Mucosa of descending colon (tissue), 3 donors: ENCODE results near the gene UCP3. TPM values are rescaled to one million over a fixed set of nuclear protein-coding genes. Genes with fewer than 3 reads are reported as not detected.

ENCODE experiments used
- ATAC-seq: fragments of 200-7000 bp; cut with Tn5 transposase; one replicate; pipeline ENCODE4 v1.9.1; 2020; ENCODE audit warnings: mild to moderate bottlenecking, moderate library complexity
- DNase-seq, 3 donors: peaks; one replicate each; pipeline ENCODE4 v3.0.0-alpha.2; 2020
- H3K36me3 ChIP-seq: fragments of 200-600 bp; one replicate; pipeline ENCODE4 v1.8.0; 2021; ENCODE audit warnings: low read depth, mild to moderate bottlenecking
- H3K4me1 ChIP-seq: fragments of 200-600 bp; one replicate; pipeline ENCODE4 v1.8.0; 2021; ENCODE audit warnings: low read depth, mild to moderate bottlenecking
- H3K4me3 ChIP-seq: fragments of 200-600 bp; one replicate; pipeline ENCODE4 v1.8.0; 2021; ENCODE audit warnings: mild to moderate bottlenecking
- H3K9me3 ChIP-seq: fragments of 200-600 bp; one replicate; pipeline ENCODE4 v1.8.0; 2021; ENCODE audit warnings: mild to moderate bottlenecking
- intact Hi-C, 2 donors: fragments of 100-400 bp; cut with DNase I in 1 of 2; cut with micrococcal nuclease in 1 of 2; formaldehyde crosslinking; loops; one replicate each; pipeline versions ENCODE4 v1.11.0 to v1.11.1; 2022; cut with DNase I, micrococcal nuclease
- total RNA-seq, 3 donors: library from RNA; stranded (reverse); fragmentation: NEBNext Ultra II Directional in 2 of 3; extraction: Animal tissue kit (Norgen Biotek cat#: 25700) in 2 of 3; gene quantifications; one replicate each; pipeline versions ENCODE4 v1.2.1 to v1.2.4, GENCODE V29; 2021 to 2023
- TF ChIP-seq, protein P1 (sequence below): fragments of 200-600 bp; IDR thresholded peaks from one replicate; pipeline ENCODE4 v1.8.0; 2022; ENCODE audit warnings: antibody characterized with exemption, mild to moderate bottlenecking
- donor health status: DM: no; HTN: no; CAD: no; lungs with moderate emphysema.
- donor health status: DM: no; HTN: no; CAD: no.
- donor health status: DM: no; HTN: yes; CAD: no.

UCP3 gene
- total RNA-seq, 3 donors from 2014 or later, result 0.90 to 2.8 (median 2.2) TPM

DNA sequence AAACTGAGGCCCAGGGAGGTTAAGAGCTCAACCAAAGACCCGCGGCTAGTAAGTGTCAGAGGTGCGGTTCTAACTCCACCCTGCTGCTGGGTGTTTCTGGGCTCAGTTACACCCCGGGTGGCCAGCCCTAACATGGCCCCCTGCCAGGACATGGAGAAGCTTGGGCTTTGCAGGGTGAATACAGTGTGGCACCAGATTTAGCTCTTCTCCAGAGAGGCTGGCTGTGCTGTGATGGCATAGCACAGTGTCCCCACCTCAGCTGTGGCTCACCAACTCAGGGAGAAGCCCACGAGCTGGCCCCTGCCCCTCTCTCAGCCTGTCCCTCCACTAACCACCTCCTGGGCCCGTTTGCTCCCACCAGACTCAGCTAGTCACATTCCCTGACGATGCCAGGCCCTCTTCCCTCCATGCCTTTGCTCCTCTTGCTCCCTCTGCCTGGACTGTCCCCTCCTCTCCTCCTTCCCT lies 7.0 kb downstream of the UCP3 start:
- intact Hi-C loops, result no loop called here
- DNase-seq, result no peak

DNA sequence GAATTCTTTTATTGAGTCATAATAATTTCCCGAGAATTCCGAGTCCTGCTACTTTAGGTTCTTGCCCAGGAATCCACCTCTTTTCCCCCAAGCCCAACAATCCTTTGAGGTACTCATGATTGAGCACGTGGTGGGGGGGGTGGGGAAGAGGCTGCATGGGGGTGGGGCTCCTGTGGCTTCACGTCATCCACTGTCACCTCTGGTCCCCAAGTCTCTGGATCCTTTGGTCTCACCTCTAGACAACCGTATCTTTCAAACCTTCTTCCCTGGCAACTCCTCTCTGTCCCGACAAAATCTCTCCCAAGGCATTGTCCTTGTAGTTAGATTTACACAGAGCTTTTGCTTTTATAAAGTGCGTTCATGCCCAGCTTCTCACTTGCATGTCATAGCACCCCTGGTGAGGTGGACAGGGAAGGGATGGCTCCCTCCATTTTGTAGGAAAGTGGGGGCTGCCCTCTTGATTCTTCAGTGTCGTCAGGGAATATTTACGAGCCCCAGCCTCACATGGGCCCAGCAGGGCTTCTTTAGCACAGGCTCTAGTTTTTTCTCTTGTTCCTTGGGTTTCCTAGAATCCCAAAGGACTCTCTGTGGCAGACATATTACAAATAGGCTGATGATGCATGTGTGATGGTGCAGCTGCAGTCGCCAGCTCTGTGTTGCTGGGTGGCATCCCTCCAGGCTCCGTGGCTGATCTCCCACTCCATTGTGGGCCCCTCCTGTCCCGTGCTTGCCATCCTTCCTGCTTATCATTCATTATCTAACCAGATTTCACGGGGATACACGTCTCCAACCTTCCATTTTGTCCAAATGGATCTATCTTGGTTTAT lies 8.4 kb downstream of the UCP3 start:
- TF ChIP-seq, protein P1, sequence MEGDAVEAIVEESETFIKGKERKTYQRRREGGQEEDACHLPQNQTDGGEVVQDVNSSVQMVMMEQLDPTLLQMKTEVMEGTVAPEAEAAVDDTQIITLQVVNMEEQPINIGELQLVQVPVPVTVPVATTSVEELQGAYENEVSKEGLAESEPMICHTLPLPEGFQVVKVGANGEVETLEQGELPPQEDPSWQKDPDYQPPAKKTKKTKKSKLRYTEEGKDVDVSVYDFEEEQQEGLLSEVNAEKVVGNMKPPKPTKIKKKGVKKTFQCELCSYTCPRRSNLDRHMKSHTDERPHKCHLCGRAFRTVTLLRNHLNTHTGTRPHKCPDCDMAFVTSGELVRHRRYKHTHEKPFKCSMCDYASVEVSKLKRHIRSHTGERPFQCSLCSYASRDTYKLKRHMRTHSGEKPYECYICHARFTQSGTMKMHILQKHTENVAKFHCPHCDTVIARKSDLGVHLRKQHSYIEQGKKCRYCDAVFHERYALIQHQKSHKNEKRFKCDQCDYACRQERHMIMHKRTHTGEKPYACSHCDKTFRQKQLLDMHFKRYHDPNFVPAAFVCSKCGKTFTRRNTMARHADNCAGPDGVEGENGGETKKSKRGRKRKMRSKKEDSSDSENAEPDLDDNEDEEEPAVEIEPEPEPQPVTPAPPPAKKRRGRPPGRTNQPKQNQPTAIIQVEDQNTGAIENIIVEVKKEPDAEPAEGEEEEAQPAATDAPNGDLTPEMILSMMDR, result no peak
- DNase-seq, result no peak
- H3K4me1 ChIP-seq, result peaks cover 4% of the 10 kb centered on the region
- H3K36me3 ChIP-seq, result no peaks in the 10 kb centered on the region
- intact Hi-C loops, result no loop called here
- H3K9me3 ChIP-seq, result no peaks in the 10 kb centered on the region
- no peak for ATAC-seq
- no peak overlapping the region for H3K4me3 ChIP-seq

More for the DNA sequence above, 7.0 kb downstream of the UCP3 start:
- TF ChIP-seq, protein P1, result no peak
- ATAC-seq, result no peak
- Histone ChIP-seq H3K4me1 (no peaks in the 10 kb centered on the region), H3K9me3 (no peaks in the 10 kb centered on the region), H3K4me3 (no peak overlapping the region), H3K36me3 (no peaks in the 10 kb centered on the region)

DNA sequence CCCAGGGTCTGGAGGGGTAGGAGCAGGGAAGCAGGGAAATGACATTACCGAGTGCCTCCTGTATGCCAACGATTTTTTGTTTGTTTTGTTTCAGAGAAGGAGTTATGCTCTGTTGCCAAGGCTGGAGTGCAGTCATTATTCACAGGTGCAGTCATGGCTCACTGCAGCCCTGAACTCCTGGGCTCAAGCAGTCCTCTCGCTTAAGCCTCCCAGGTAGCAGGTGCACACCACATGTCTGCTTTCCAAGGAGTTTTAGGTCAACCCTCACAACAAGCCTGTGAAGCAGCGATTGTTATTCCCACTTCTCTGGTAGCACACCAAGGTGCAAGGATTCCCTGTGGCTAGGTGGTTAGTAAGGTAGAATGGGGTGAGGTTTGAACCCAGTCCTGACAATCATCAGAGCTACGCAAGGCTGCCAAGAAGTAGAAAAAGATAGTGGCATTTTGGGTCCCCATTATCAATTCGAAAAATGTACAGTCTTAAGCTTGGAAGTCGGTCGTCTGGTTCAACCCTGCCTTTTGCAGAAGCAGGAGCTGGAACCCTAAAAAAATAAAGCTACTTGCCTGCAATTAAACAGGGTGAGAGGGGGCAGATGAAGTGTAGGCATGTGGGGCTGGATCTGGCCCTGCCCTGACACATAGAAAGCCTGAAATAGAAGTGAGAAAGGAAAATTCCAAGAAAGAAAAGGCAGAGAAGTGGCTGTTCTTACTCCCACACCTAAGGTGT lies 9.1 kb downstream of the UCP3 start:
- intact Hi-C loops, result no loop called here
- DNase-seq (no peak), ATAC-seq (no peak)
- Histone ChIP-seq H3K36me3 (no peaks in the 10 kb centered on the region), H3K4me1 (peaks cover 4% of the 10 kb centered on the region), H3K4me3 (no peak overlapping the region), H3K9me3 (no peaks in the 10 kb centered on the region)
- TF ChIP-seq, protein P1, result no peak

DNA sequence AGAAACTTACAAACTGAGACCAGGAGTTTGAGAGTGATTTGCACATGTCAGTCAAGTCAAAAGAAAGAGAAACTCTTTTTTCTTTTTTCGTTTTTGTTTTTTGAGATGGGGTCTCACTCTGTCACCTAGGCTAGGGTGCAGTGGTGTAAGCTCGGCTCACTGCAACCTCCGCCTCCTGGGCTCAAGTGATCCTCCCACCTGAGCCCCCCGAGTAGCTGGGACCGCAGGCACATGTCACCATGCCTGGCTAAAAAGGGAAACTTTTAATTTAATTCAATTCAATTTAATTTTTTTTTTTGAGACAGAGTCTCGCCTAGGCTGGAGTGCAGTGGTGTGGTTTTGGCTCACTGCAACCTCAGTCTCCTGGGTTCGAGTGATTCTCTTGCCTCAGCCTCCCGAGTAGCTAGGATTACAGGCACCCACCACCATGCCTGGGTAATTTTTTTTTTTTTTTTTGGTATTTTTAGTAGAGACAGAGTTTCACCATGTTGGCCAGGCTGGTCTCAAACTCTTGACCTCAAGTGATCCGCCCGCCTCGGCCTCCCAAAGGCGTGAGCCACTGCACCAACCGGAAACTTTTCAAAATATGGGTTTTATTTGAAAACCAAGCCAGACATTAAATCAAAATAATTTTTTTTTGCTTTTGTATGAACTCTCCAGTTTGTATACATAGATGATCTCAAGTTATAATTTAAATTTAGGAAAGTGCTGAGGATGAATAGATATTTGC lies 9.9 kb downstream of the UCP3 start:
- ATAC-seq (no peak), DNase-seq (no peak)
- TF ChIP-seq, protein P1, result no peak
- Histone ChIP-seq H3K36me3 (no peaks in the 10 kb centered on the region), H3K9me3 (no peaks in the 10 kb centered on the region), H3K4me3 (no peak overlapping the region), H3K4me1 (peaks cover 4% of the 10 kb centered on the region)
- intact Hi-C loops, result no loop called here

DNA sequence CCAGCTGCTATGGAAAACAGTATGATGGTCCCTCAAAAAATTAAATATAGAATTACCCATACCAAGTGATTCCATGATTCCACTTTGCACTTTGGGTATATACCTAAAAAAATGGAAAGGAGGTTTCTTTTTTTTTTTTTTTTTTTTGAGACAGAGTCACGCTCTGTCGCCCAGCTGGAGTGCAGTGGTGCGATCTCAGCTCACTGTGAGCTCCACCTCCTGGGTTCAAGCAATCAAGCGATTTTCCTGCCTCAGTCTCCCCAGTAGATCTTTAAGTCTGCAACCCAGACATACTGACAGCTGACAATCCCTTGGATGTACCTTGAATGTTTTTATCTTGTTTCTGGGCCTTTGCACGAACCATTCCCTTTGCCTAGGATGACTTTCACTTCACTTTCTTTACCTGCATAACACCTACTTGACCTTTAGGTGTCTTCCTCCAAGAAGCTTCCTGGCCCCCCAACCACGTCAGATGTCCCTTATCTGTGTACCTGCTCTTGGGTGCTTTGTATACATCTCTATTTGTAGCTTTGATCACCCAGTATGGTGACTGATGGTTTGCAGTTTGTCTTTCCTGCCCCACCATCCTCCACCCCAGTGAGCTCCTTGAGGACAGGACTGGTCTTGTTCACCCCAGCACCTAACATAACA lies 11.6 kb downstream of the UCP3 start:
- TF ChIP-seq, protein P1, result no peak
- H3K4me1 ChIP-seq, result peaks cover 4% of the 10 kb centered on the region
- DNase-seq (no peak), ATAC-seq (no peak)
- H3K4me3 ChIP-seq, result no peak overlapping the region
- intact Hi-C loops, result no loop called here
- H3K9me3 ChIP-seq, result no peaks in the 10 kb centered on the region
- H3K36me3 ChIP-seq, result no peaks in the 10 kb centered on the region
